Endothelial cell (in vitro differentiated cells): Measurements from ENCODE around the gene CASK. TPM values are rescaled to one million over a fixed set of nuclear protein-coding genes. Genes with fewer than 3 reads are reported as not detected.
"Not testable (repeated sequence)": the region's sequence is repeated elsewhere in the genome, so short reads cannot be mapped to it uniquely, and the experiment has no call there.

Source experiments
- DNase-seq: peaks from one replicate; pipeline ENCODE4 v3.0.0; 2021; ENCODE audit warnings: low spot score
- H3K27ac Mint-ChIP-seq: one replicate; pipeline ENCODE4 v1.8.0; 2021; ENCODE audit warnings: mixed read lengths, inconsistent platforms; ENCODE audit not compliant: unreplicated experiment
- H3K27me3 Mint-ChIP-seq: one replicate; pipeline ENCODE4 v1.8.0; 2021; ENCODE audit warnings: mild to moderate bottlenecking, moderate library complexity, mixed read lengths, inconsistent platforms; ENCODE audit not compliant: unreplicated experiment
- H3K36me3 Mint-ChIP-seq: one replicate; pipeline ENCODE4 v1.8.0; 2021; ENCODE audit warnings: mild to moderate bottlenecking, low read depth, mixed read lengths, inconsistent platforms; ENCODE audit not compliant: unreplicated experiment
- H3K4me1 Mint-ChIP-seq: one replicate; pipeline ENCODE4 v1.8.0; 2021; ENCODE audit warnings: mild to moderate bottlenecking, mixed read lengths, inconsistent platforms; ENCODE audit not compliant: unreplicated experiment
- H3K4me3 Mint-ChIP-seq: one replicate; pipeline ENCODE4 v1.8.0; 2021; ENCODE audit warnings: mild to moderate bottlenecking, mixed read lengths, inconsistent platforms; ENCODE audit not compliant: unreplicated experiment
- H3K9me3 Mint-ChIP-seq: one replicate; pipeline ENCODE4 v1.8.0; 2021; ENCODE audit warnings: mixed read lengths, inconsistent platforms; ENCODE audit not compliant: unreplicated experiment
- total RNA-seq: library from RNA; stranded (reverse); fragmentation: NEBNext Ultra II Directional; extraction: Animal tissue kit (Norgen Biotek cat#: 25700); gene quantifications from one replicate; pipeline ENCODE4 v1.2.1, GENCODE V29; 2021; ENCODE audit not compliant: unreplicated experiment
- TF ChIP-seq, protein P1 (sequence below): fragments of 200-600 bp; sonication (generic); IDR thresholded peaks from one replicate; pipeline ENCODE4 v1.5.0; 2021; ENCODE audit warnings: antibody characterized with exemption; ENCODE audit not compliant: unreplicated experiment

Gene CASK
- total RNA-seq, 1 donor from 2014 or later = 62.5 TPM

DNA sequence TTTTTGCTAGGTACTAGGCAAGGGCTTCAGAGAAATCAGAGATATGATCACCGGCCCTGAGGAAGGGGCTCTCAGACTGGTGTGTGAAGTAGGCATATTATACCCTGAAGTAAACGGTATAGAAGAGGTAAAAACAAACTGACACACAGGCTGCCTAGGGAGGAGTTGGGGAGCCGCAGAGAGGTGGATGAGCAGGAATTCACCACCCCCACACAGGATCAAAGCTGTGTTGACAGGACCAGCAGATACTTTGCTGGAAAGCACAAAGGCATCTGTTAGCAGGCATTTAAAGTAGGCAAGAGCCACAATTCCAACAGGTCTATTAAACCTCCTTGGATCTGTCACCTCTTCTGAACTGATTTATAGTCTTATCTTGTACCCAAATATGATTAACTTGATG, 306.4 kb downstream of the CASK start:
- no peak for DNase-seq
- no peak overlapping the region for H3K4me3 Mint-ChIP-seq
- H3K9me3 Mint-ChIP-seq = no peaks in the 10 kb centered on the region
- no peak overlapping the region for H3K27ac Mint-ChIP-seq
- no peaks in the 10 kb centered on the region for H3K27me3 Mint-ChIP-seq
- TF ChIP-seq, protein P1, sequence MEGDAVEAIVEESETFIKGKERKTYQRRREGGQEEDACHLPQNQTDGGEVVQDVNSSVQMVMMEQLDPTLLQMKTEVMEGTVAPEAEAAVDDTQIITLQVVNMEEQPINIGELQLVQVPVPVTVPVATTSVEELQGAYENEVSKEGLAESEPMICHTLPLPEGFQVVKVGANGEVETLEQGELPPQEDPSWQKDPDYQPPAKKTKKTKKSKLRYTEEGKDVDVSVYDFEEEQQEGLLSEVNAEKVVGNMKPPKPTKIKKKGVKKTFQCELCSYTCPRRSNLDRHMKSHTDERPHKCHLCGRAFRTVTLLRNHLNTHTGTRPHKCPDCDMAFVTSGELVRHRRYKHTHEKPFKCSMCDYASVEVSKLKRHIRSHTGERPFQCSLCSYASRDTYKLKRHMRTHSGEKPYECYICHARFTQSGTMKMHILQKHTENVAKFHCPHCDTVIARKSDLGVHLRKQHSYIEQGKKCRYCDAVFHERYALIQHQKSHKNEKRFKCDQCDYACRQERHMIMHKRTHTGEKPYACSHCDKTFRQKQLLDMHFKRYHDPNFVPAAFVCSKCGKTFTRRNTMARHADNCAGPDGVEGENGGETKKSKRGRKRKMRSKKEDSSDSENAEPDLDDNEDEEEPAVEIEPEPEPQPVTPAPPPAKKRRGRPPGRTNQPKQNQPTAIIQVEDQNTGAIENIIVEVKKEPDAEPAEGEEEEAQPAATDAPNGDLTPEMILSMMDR = no peak
- H3K36me3 Mint-ChIP-seq = no peaks in the 10 kb centered on the region
- H3K4me1 Mint-ChIP-seq = no peaks in the 10 kb centered on the region

DNA sequence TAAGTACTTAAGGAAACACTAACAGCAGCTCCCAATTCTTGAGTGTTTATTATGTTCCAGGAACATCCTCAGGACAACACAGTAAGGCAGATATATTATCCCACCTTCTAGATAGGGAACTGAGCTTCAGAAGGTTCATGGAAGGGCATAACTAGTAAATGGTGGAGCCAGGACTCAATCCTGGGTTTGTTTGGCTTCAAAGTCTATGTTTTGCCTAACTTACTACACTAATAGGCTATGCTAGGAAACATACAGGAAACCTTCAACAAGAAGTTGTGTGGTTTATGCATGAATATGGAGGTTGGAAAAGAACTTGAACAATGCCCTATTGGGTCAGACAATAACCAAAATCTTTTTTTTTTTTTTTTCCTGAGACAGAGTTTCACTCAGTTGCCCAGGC, 307.1 kb downstream of the CASK start:
- no peak for DNase-seq
- H3K4me1 Mint-ChIP-seq = no peaks in the 10 kb centered on the region
- no peak overlapping the region for H3K27ac Mint-ChIP-seq
- no peak overlapping the region for H3K4me3 Mint-ChIP-seq
- no peaks in the 10 kb centered on the region for H3K9me3 Mint-ChIP-seq
- TF ChIP-seq, protein P1 = no peak
- H3K36me3 Mint-ChIP-seq = no peaks in the 10 kb centered on the region
- H3K27me3 Mint-ChIP-seq = no peaks in the 10 kb centered on the region

DNA sequence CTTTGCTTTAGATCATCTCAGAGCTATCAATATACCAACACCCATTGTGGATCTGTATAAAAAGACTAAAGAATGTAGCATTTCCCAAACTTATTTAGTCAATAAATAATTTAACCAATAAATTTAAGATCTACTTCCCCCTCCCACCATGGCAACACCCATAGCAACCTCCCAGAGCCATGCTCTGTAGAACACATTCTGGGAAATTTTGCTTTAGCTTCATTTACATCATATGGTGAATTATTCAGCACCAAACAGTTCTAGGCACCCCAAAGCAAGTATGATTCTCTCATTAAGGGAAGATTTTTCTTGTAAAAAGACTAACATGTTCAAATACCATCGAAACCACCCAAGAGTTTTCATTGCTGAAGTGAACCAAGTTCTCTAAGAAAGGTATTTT, 315.1 kb downstream of the CASK start:
- DNase-seq = no peak
- Mint-ChIP-seq H3K27ac (no peak overlapping the region), H3K36me3 (peaks cover 3% of the 10 kb centered on the region), H3K4me3 (no peak overlapping the region), H3K27me3 (no peaks in the 10 kb centered on the region), H3K4me1 (no peaks in the 10 kb centered on the region), H3K9me3 (no peaks in the 10 kb centered on the region)
- TF ChIP-seq, protein P1 = no peak

DNA sequence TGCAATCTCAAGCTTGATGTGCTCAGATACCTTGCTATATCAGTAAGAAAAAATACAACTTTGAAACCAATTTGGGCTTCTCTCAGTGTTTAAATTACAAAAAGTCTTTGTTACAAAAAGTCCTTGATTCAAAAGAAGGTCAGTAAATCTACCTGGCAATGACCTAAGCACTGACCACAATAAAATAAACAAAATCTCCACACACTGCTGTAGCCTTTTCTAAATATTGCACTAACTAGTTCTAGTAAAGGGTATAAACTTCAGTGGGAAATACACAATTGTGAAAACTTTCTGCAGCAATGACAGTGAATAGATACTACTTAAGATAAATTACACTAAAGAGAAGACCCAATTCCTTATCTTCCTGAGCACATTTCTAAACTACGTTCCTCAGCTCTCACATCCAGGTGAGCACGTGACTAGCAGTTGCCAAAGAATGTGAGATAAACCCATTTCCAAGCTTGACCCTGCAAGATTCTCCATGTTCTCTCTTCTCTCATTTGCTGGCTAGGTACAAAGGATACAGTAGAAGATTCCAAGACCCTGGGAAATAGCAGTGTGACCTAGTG, 316.0 kb downstream of the CASK start:
- Mint-ChIP-seq H3K9me3 (no peaks in the 10 kb centered on the region), H3K4me3 (no peak overlapping the region), H3K27ac (no peak overlapping the region), H3K36me3 (peaks cover 3% of the 10 kb centered on the region), H3K27me3 (no peaks in the 10 kb centered on the region), H3K4me1 (no peaks in the 10 kb centered on the region)
- TF ChIP-seq, protein P1 = no peak
- no peak for DNase-seq

DNA sequence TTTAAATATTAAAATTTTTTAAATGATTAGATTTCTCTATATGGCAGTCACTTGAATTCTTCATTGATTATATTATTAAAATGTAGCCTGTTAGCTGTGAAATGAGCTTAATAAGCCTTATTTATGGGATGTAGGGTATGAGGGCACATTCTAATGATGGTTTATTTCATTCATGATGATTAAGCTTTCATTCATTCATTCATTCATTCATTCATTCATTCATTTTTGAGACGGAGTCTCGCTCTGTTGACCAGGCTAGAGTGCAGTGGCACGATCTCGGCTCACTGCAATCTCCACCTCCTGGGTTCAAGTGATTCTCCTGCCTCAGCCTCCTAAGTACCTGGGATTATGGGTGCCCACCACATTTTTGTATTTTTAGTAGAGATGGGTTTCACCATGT, 317.3 kb downstream of the CASK start:
- DNase-seq, H3K36me3 Mint-ChIP-seq, H3K27me3 Mint-ChIP-seq, H3K4me3 Mint-ChIP-seq, H3K9me3 Mint-ChIP-seq, H3K27ac Mint-ChIP-seq, H3K4me1 Mint-ChIP-seq: not testable (repeated sequence)
